Body of pancreas (tissue), 4 donors: ENCODE results near the gene SLC30A3. TPM values are rescaled to one million over a fixed set of nuclear protein-coding genes. Genes with fewer than 3 reads are reported as not detected.

ENCODE experiments used
- ATAC-seq: fragments of 150-250 bp; one replicate; pipeline ENCODE4 v1.9.1; 2016
- DNase-seq, 4 donors: peaks; one replicate each; pipeline ENCODE4 v3.0.0-alpha.2; 2019
- H3K27ac ChIP-seq, 4 donors: fragments of 200-600 bp; sonication (generic); 1 replicate in 3 of 4; 2 replicates in 1 of 4; pipeline versions ENCODE4 v1.5.1 to v1.6.1; 2016 to 2019; ENCODE audit warnings: mild to moderate bottlenecking in 1 of 4, mixed read lengths in 1 of 4, moderate library complexity in 1 of 4
- H3K27me3 ChIP-seq, 2 donors: fragments of 200-600 bp; sonication (generic); one replicate each; pipeline ENCODE4 v1.6.0; 2016; ENCODE audit warnings: mild to moderate bottlenecking in 1 of 2
- H3K36me3 ChIP-seq, 2 donors: fragments of 200-600 bp; sonication (generic); replicated peaks in 1 of 2; 2 replicates each; pipeline ENCODE4 v1.5.1; 2016; ENCODE audit warnings: low read depth in 2 of 2; ENCODE audit not compliant: insufficient read depth in 1 of 2
- H3K4me1 ChIP-seq: fragments of 200-600 bp; sonication (generic); one replicate; pipeline ENCODE4 v1.6.0; 2016
- H3K4me3 ChIP-seq, 2 donors: fragments of 200-600 bp; sonication (generic); 1 replicate in 1 of 2; 2 replicates in 1 of 2; pipeline ENCODE4 v1.5.1; 2016 to 2019
- H3K9me3 ChIP-seq, 3 donors: fragments of 200-600 bp; sonication (generic); 1 replicate in 2 of 3; 2 replicates in 1 of 3; pipeline ENCODE4 v1.5.1; 2016
- POLR2A ChIP-seq, 3 donors: fragments of 450-650 bp; IDR thresholded peaks; one replicate each; pipeline ENCODE4 v1.6.1; 2016; ENCODE audit warnings: antibody characterized with exemption in 3 of 3, mild to moderate bottlenecking in 2 of 3
- WGBS, 2 donors: methylation state at CpG; one replicate each; pipeline ENCODE4 v1.1.5; 2017; 5-methylcytosine and 5-hydroxymethylcytosine counted together
- intact Hi-C: fragments of 100-400 bp; cut with DNase I; formaldehyde crosslinking; loops from one replicate; pipeline ENCODE4 v1.15.1; 2023
- total RNA-seq, 2 donors: library from RNA; depleted of rRNA; stranded (reverse); fragments of >200 nt; gene quantifications; one replicate each; pipeline ENCODE4 v1.1.0, GENCODE V29; 2016
- TF ChIP-seq, protein P1 (sequence below), 7 experiments: fragments of 450-650 bp in 4 of 7; fragments of 200-600 bp in 3 of 7; sonication (generic) in 3 of 7; IDR thresholded peaks; one replicate each; pipeline ENCODE4 v1.5.1; 2016 to 2019; ENCODE audit warnings: antibody characterized with exemption in 7 of 7

The SLC30A3 gene
- total RNA-seq, 2 donors from 2014 or later: not detected

DNA sequence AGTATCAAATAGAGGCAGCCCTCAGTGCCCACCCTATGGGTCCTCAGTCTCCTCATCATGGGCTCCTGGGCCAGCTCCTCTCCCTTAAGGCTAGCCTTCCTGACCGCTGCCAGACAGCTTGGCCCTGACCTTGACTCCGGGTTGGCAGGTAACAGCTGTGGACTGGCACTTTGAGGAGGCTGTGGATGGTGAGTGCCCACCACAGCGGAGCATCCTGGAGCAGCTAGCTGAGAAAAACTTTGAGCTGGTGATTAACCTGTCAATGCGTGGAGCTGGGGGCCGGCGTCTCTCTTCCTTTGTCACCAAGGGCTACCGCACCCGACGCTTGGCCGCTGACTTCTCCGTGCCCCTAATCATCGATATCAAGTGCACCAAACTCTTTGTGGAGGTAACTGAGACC is 26.7 kb downstream of the SLC30A3 start:
- no peaks in the 10 kb centered on the region for H3K9me3 ChIP-seq
- 87 to 90% methylated on average over 9 to 12 of the region's 12 CpGs for WGBS, 2 donors
- no peaks in the 10 kb centered on the region for H3K4me1 ChIP-seq
- intact Hi-C loops: no loop called here
- no peak overlapping the region for H3K4me3 ChIP-seq
- no peaks in the 10 kb centered on the region for H3K27me3 ChIP-seq
- peaks cover 21 to 58% of the 10 kb centered on the region in 2 donors for H3K36me3 ChIP-seq
- TF ChIP-seq POLR2A (IDR thresholded peaks at IDR 0.05): no peak
- TF ChIP-seq, protein P1, sequence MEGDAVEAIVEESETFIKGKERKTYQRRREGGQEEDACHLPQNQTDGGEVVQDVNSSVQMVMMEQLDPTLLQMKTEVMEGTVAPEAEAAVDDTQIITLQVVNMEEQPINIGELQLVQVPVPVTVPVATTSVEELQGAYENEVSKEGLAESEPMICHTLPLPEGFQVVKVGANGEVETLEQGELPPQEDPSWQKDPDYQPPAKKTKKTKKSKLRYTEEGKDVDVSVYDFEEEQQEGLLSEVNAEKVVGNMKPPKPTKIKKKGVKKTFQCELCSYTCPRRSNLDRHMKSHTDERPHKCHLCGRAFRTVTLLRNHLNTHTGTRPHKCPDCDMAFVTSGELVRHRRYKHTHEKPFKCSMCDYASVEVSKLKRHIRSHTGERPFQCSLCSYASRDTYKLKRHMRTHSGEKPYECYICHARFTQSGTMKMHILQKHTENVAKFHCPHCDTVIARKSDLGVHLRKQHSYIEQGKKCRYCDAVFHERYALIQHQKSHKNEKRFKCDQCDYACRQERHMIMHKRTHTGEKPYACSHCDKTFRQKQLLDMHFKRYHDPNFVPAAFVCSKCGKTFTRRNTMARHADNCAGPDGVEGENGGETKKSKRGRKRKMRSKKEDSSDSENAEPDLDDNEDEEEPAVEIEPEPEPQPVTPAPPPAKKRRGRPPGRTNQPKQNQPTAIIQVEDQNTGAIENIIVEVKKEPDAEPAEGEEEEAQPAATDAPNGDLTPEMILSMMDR (IDR thresholded peaks at IDR 0.05): no peak
- ATAC-seq (no peak), DNase-seq (no peak)
- H3K27ac ChIP-seq: no peak overlapping the region

DNA sequence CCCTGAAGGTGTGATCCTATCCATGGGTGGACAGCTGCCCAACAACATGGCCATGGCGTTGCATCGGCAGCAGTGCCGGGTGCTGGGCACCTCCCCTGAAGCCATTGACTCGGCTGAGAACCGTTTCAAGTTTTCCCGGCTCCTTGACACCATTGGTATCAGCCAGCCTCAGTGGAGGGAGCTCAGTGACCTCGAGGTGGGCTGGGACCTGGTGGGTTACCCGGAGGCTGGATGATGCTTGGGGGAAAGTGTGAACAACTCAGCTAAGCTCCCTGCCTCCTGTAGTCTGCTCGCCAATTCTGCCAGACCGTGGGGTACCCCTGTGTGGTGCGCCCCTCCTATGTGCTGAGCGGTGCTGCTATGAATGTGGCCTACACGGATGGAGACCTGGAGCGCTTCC is 29.5 kb downstream of the SLC30A3 start:
- Histone ChIP-seq H3K27ac (no peak overlapping the region), H3K4me3 (no peak overlapping the region), H3K4me1 (no peaks in the 10 kb centered on the region), H3K36me3 (peaks cover 14 to 42% of the 10 kb centered on the region in 2 donors), H3K27me3 (no peaks in the 10 kb centered on the region), H3K9me3 (no peaks in the 10 kb centered on the region)
- ATAC-seq (no peak), DNase-seq (no peak)
- 89 to 100% methylated on average over 6 to 13 of the region's 14 CpGs for WGBS, 2 donors
- intact Hi-C loops: no loop called here
- no peak for TF ChIP-seq POLR2A (IDR thresholded peaks at IDR 0.05)
- TF ChIP-seq, protein P1 (IDR thresholded peaks at IDR 0.05): no peak

DNA sequence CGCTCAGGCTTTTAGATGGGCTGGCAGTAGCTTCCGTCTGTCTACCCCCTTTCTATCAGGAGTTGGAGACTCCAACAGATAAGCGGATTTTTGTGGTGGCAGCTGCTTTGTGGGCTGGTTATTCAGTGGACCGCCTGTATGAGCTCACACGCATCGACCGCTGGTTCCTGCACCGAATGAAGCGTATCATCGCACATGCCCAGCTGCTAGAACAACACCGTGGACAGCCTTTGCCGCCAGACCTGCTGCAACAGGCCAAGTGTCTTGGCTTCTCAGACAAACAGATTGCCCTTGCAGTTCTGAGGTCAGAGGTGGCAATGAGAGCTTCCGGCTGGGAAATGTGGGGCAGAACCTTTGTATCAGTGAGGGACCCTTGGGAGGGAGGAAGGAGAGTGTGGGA is 30.9 kb downstream of the SLC30A3 start:
- no peak for DNase-seq
- intact Hi-C loops: no loop called here
- no peak for ATAC-seq
- H3K27me3 ChIP-seq: no peaks in the 10 kb centered on the region
- no peaks in the 10 kb centered on the region for H3K4me1 ChIP-seq
- no peak overlapping the region for H3K27ac ChIP-seq
- TF ChIP-seq, protein P1 (IDR thresholded peaks at IDR 0.05): no peak
- TF ChIP-seq POLR2A (IDR thresholded peaks at IDR 0.05): no peak
- H3K36me3 ChIP-seq: peaks cover 14 to 40% of the 10 kb centered on the region in 2 donors
- no peak overlapping the region for H3K4me3 ChIP-seq
- H3K9me3 ChIP-seq: no peaks in the 10 kb centered on the region
- 94 to 96% methylated on average over 13 of the region's 13 CpGs for WGBS, 2 donors

DNA sequence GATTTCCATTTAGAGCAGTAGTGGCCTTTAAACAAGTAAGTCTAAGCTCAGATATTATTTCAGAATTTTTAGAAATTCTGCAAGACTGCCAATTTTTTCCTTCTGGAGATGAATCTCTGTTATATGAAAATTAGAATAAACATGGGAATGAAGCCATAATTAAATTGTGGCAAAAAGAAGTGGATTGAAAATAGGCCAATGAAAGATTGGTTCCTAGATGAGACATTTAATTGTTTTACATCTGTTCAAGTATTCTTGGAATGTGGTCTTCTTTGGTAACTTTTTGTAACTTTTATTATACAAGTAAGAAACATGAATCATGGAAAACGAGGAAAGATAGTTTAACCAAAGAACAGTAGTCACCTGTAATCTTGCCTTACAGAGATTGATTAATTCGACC is 35.3 kb downstream of the SLC30A3 start:
- H3K36me3 ChIP-seq: peaks cover 2 to 27% of the 10 kb centered on the region in 2 donors
- intact Hi-C loops: no loop called here
- ATAC-seq: no peak
- no peaks in the 10 kb centered on the region for H3K9me3 ChIP-seq
- TF ChIP-seq, protein P1 (IDR thresholded peaks at IDR 0.05): no peak
- no peak for TF ChIP-seq POLR2A (IDR thresholded peaks at IDR 0.05)
- no peaks in the 10 kb centered on the region for H3K4me1 ChIP-seq
- DNase-seq: no peak
- 64 to 69% methylated on average over 2 of the region's 2 CpGs for WGBS, 2 donors
- H3K27me3 ChIP-seq: no peaks in the 10 kb centered on the region
- no peak overlapping the region for H3K4me3 ChIP-seq
- H3K27ac ChIP-seq: no peak overlapping the region

DNA sequence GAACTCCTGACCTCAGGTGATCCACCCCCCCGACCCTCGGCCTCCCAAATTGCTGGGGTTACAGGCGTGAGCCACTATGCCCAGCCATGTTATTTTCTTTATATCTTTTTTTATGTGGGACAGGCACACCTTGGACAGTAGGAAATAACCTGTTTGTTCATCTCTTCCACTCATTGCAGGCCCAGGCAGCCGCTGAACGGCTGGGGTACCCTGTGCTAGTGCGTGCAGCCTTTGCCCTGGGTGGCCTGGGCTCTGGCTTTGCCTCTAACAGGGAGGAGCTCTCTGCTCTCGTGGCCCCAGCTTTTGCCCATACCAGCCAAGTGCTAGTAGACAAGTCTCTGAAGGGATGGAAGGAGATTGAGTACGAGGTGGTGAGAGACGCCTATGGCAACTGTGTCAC is 37.3 kb downstream of the SLC30A3 start:
- H3K27ac ChIP-seq: no peak overlapping the region
- DNase-seq (no peak), ATAC-seq (no peak)
- WGBS, 2 donors: 92 to 95% methylated on average over 9 of the region's 9 CpGs
- H3K9me3 ChIP-seq: no peaks in the 10 kb centered on the region
- TF ChIP-seq, protein P1 (IDR thresholded peaks at IDR 0.05): no peak
- TF ChIP-seq POLR2A (IDR thresholded peaks at IDR 0.05): no peak
- H3K27me3 ChIP-seq: no peaks in the 10 kb centered on the region
- no peak overlapping the region for H3K4me3 ChIP-seq
- no peaks in the 10 kb centered on the region for H3K4me1 ChIP-seq
- intact Hi-C loops: no loop called here
- H3K36me3 ChIP-seq: peaks cover 0 to 25% of the 10 kb centered on the region in 2 donors
